ENCODE measurements around the gene SH2D3C.

SH2D3C gene

GRCh38 chr9:127730262-127730661, 48.2 kb downstream of the SH2D3C start:
- Histone ChIP-seq H3K27me3 (no peaks in the 10 kb centered on the region), H3K4me1 (ENCODE audit: control insufficient read depth in 1 of 2, insufficient read depth in 1 of 2, low read depth in 1 of 2, low read length in 1 of 2) (peaks cover 12 to 14% of the 10 kb centered on the region in 2 experiments), H3K36me3 (peaks cover 25% of the 10 kb centered on the region), H3K4me3 (ENCODE audit: low read depth in 1 of 2, low read length in 1 of 2) (no peak overlapping the region), H3K27ac (no peak overlapping the region), H3K9me3 (no peaks in the 10 kb centered on the region)
- TF ChIP-seq CTCF (IDR thresholded peaks at IDR 0.05), result no peak

- no peak overlapping the region for H3K4me3 ChIP-seq (ENCODE audit: low read depth in 1 of 2, low read length in 1 of 2)
- H3K27ac ChIP-seq, result no peak overlapping the region
- H3K27me3 ChIP-seq, result peaks cover 3% of the 10 kb centered on the region
- H3K36me3 ChIP-seq, result peaks cover 25% of the 10 kb centered on the region
- H3K4me1 ChIP-seq (ENCODE audit: control insufficient read depth in 1 of 2, insufficient read depth in 1 of 2, low read depth in 1 of 2, low read length in 1 of 2), result peaks cover 8 to 12% of the 10 kb centered on the region in 2 experiments
- no peak for TF ChIP-seq CTCF (IDR thresholded peaks at IDR 0.05)
- no peaks in the 10 kb centered on the region for H3K9me3 ChIP-seq
These were observed 48.8 kb downstream of the SH2D3C start for GRCh38 chr9:127729522-127730256.

GRCh38 chr9:127728808-127729207, 49.7 kb downstream of the SH2D3C start:
- no peak overlapping the region for H3K27ac ChIP-seq
- H3K4me1 ChIP-seq (ENCODE audit: control insufficient read depth in 1 of 2, insufficient read depth in 1 of 2, low read depth in 1 of 2, low read length in 1 of 2), result peaks cover 0 to 3% of the 10 kb centered on the region in 2 experiments
- no peak for TF ChIP-seq CTCF (IDR thresholded peaks at IDR 0.05)
- H3K27me3 ChIP-seq, result peaks cover 12% of the 10 kb centered on the region
- peaks cover 25% of the 10 kb centered on the region for H3K36me3 ChIP-seq
- H3K4me3 ChIP-seq (ENCODE audit: low read depth in 1 of 2, low read length in 1 of 2), result no peak overlapping the region
- H3K9me3 ChIP-seq, result no peaks in the 10 kb centered on the region

- Histone ChIP-seq H3K36me3 (peaks cover 11% of the 10 kb centered on the region), H3K27me3 (peaks cover 18% of the 10 kb centered on the region), H3K4me1 (ENCODE audit: control insufficient read depth in 1 of 2, insufficient read depth in 1 of 2, low read depth in 1 of 2, low read length in 1 of 2) (no peaks in the 10 kb centered on the region), H3K4me3 (ENCODE audit: low read depth in 1 of 2, low read length in 1 of 2) (no peak overlapping the region), H3K9me3 (no peaks in the 10 kb centered on the region), H3K27ac (no peak overlapping the region)
- no peak for TF ChIP-seq CTCF (IDR thresholded peaks at IDR 0.05)
These were observed 51.6 kb downstream of the SH2D3C start for GRCh38 chr9:127726871-127727270.

- Histone ChIP-seq H3K9me3 (no peaks in the 10 kb centered on the region), H3K4me3 (ENCODE audit: low read depth in 1 of 2, low read length in 1 of 2) (no peak overlapping the region), H3K4me1 (ENCODE audit: control insufficient read depth in 1 of 2, insufficient read depth in 1 of 2, low read depth in 1 of 2, low read length in 1 of 2) (no peaks in the 10 kb centered on the region), H3K36me3 (no peaks in the 10 kb centered on the region), H3K27ac (no peak overlapping the region), H3K27me3 (peaks cover 18% of the 10 kb centered on the region)
- no peak for TF ChIP-seq CTCF (IDR thresholded peaks at IDR 0.05)
These were observed 54.5 kb downstream of the SH2D3C start for GRCh38 chr9:127724012-127724411.

Data from neutrophil (primary cell).